GM11168 (cell line): ENCODE results near the gene SMTN.

Source experiments
- in situ Hi-C: fragments of 300-500 bp; cut with MboI; formaldehyde crosslinking; loops from one replicate; pipeline ENCODE4 v1.12.0; 2022; ENCODE audit warnings: low sequenced_read_pairs; ENCODE audit not compliant: unreplicated experiment

SMTN gene

GRCh38 chr22:31088233-31088986, 7.3 kb downstream of the SMTN start:
- in situ Hi-C loops, result loop anchor here (10.0 kb wide), 1 partner anchor 134 kb away; no protein-coding TSS in a partner anchor

- in situ Hi-C loops, result loop anchor here (10.0 kb wide), 2 partner anchors 135 to 155 kb away; no protein-coding TSS in a partner anchor
Observed at GRCh38 chr22:31089160-31090100, 8.3 kb downstream of the SMTN start.

GRCh38 chr22:31090217-31091085, 9.3 kb downstream of the SMTN start:
- in situ Hi-C loops, result loop anchor here (10.0 kb wide), 1 partner anchor 156 kb away; no protein-coding TSS in a partner anchor

- in situ Hi-C loops, result loop anchor here (10.0 kb wide), 1 partner anchor 157 kb away; no protein-coding TSS in a partner anchor
Observed at GRCh38 chr22:31091106-31091975, 10.2 kb downstream of the SMTN start.

GRCh38 chr22:31092161-31092560, 11.0 kb downstream of the SMTN start:
- in situ Hi-C loops, result loop anchor here (10.0 kb wide), 1 partner anchor 157 kb away; no protein-coding TSS in a partner anchor

GRCh38 chr22:31093086-31093850, 12.2 kb downstream of the SMTN start:
- in situ Hi-C loops, result loop anchor here (10.0 kb wide), 1 partner anchor 158 kb away; no protein-coding TSS in a partner anchor

- in situ Hi-C loops, result loop anchor here (10.0 kb wide), 1 partner anchor 159 kb away; no protein-coding TSS in a partner anchor
Observed at GRCh38 chr22:31094021-31094551, 13.0 kb downstream of the SMTN start.

GRCh38 chr22:31094741-31095140, 13.6 kb downstream of the SMTN start:
- in situ Hi-C loops, result loop anchor here (10.0 kb wide), 1 partner anchor 160 kb away; no protein-coding TSS in a partner anchor

GRCh38 chr22:31095637-31096249, 14.6 kb downstream of the SMTN start:
- in situ Hi-C loops, result loop anchor here (10.0 kb wide), 1 partner anchor 161 kb away; no protein-coding TSS in a partner anchor

GRCh38 chr22:31096657-31097279, 15.7 kb downstream of the SMTN start:
- in situ Hi-C loops, result loop anchor here (10.0 kb wide), 1 partner anchor 162 kb away; no protein-coding TSS in a partner anchor

- in situ Hi-C loops, result loop anchor here (10.0 kb wide), 1 partner anchor 163 kb away; no protein-coding TSS in a partner anchor
Observed at GRCh38 chr22:31097539-31097938, 16.4 kb downstream of the SMTN start.

GRCh38 chr22:31097941-31098631, 17.0 kb downstream of the SMTN start:
- in situ Hi-C loops, result loop anchor here (10.0 kb wide), 1 partner anchor 163 kb away; no protein-coding TSS in a partner anchor

GRCh38 chr22:31098632-31099110, 17.6 kb downstream of the SMTN start:
- in situ Hi-C loops, result loop anchor here (10.0 kb wide), 1 partner anchor 164 kb away; no protein-coding TSS in a partner anchor

- in situ Hi-C loops, result loop anchor here (10.0 kb wide), 1 partner anchor 165 kb away; no protein-coding TSS in a partner anchor
Observed at GRCh38 chr22:31099386-31099785, 18.3 kb downstream of the SMTN start.
